HepG2 (cell line): ENCODE data around the gene LGALS14. TPM values are rescaled to one million over a fixed set of nuclear protein-coding genes. Genes with fewer than 3 reads are reported as not detected.
A peak's percentile ranks its signal among the peaks of the same experiment; 100 is the strongest.

Source experiments
- CHCHD3 ChIP-seq: sonication (generic); formaldehyde crosslinking; IDR thresholded peaks from 2 replicates; pipeline ENCODE4 v1.8.0; 2022; ENCODE audit warnings: mild to moderate bottlenecking, missing genetic modification reagents, moderate library complexity
- FOSL2 ChIP-seq: sonication (generic); formaldehyde crosslinking; IDR thresholded peaks from 2 replicates; pipeline ENCODE4 v1.4.0; 2020; ENCODE audit warnings: missing genetic modification reagents
- FOXA1 ChIP-seq, 2 experiments: fragments of 450-650 bp in 1 of 2; sonication (generic) in 1 of 2; formaldehyde crosslinking in 1 of 2; IDR thresholded peaks; 2 replicates each; pipeline versions ENCODE4 v1.4.0 to v1.6.1; 2016 to 2020; ENCODE audit warnings: missing genetic modification reagents in 1 of 2
- FOXA3 ChIP-seq: IDR thresholded peaks from 2 replicates; pipeline ENCODE4 v1.6.1; 2016; ENCODE audit warnings: missing genetic modification reagents, missing compliant biosample characterization
- GATAD2A ChIP-seq: IDR thresholded peaks from 2 replicates; pipeline ENCODE4 v1.6.1; 2016
- HMG20A ChIP-seq: IDR thresholded peaks from 2 replicates; pipeline ENCODE4 v1.6.1; 2016; ENCODE audit warnings: borderline replicate concordance
- HMGXB3 ChIP-seq: sonication (generic); formaldehyde crosslinking; IDR thresholded peaks from 2 replicates; pipeline ENCODE4 v1.4.0; 2020; ENCODE audit warnings: missing genetic modification reagents, borderline replicate concordance
- HNF4A ChIP-seq: sonication (generic); formaldehyde crosslinking; IDR thresholded peaks from 2 replicates; pipeline ENCODE4 v1.4.0; 2020; ENCODE audit warnings: missing genetic modification reagents
- IRF9 ChIP-seq: sonication (generic); formaldehyde crosslinking; IDR thresholded peaks from 2 replicates; pipeline ENCODE4 v1.8.0; 2022; ENCODE audit warnings: missing genetic modification reagents, mild to moderate bottlenecking, borderline replicate concordance
- KAT8 ChIP-seq: IDR thresholded peaks from 2 replicates; pipeline ENCODE4 v1.6.1; 2016; ENCODE audit warnings: missing genetic modification reagents, missing compliant biosample characterization
- MAFF ChIP-seq: IDR thresholded peaks from 2 replicates; pipeline ENCODE4 v1.6.1; 2011; ENCODE audit warnings: low read depth, low read length, improper control_type of control experiment
- MAFK ChIP-seq, 2 experiments: IDR thresholded peaks in 1 of 2; conservative IDR thresholded peaks in 1 of 2; 2 replicates each; pipeline ENCODE4 v1.6.1; 2011; ENCODE audit warnings: improper control_type of control experiment in 2 of 2, low read length in 2 of 2
- RFXAP ChIP-seq: sonication (generic); formaldehyde crosslinking; IDR thresholded peaks from 2 replicates; pipeline ENCODE4 v1.4.0; 2020; ENCODE audit warnings: missing genetic modification reagents, borderline replicate concordance
- STAG1 ChIP-seq: sonication (generic); formaldehyde crosslinking; IDR thresholded peaks from 2 replicates; pipeline ENCODE4 v1.4.0; 2020; ENCODE audit warnings: missing genetic modification reagents
- ZNF407 ChIP-seq: sonication (generic); formaldehyde crosslinking; IDR thresholded peaks from one replicate; pipeline ENCODE4 v1.5.1; 2020; ENCODE audit warnings: mild to moderate bottlenecking, missing genetic modification reagents; ENCODE audit errors: not compliant biosample characterization
- polyA plus RNA-seq, 8 experiments: library from polyadenylated mRNA; depleted of rRNA in 3 of 8; stranded (reverse) in 7 of 8; unstranded in 1 of 8; fragments of >200 nt; fragmentation: Illumina TruSeq in 4 of 8; extraction: Trizol in 4 of 8; gene quantifications; 2 replicates each; pipeline versions ENCODE4 v1.2.1 to v1.2.3, GENCODE V29; 2011 to 2016; ENCODE audit warnings: low read depth in 4 of 8, missing spikeins in 1 of 8, mixed read lengths in 1 of 8; ENCODE audit not compliant: insufficient read depth in 1 of 8
- total RNA-seq, 5 experiments: library from RNA; depleted of rRNA; stranded (reverse); fragments of >200 nt; fragmentation: Illumina TruSeq; extraction: Trizol; gene quantifications; 2 replicates each; pipeline ENCODE4 v1.2.3, GENCODE V29; 2016; ENCODE audit warnings: low read depth in 1 of 5

LGALS14 gene
- total and polyA plus RNA-seq, 2 of the 13 experiments (the other 11 are each of a cell fraction or from before 2014, with no cell fraction given), result not detected

DNA sequence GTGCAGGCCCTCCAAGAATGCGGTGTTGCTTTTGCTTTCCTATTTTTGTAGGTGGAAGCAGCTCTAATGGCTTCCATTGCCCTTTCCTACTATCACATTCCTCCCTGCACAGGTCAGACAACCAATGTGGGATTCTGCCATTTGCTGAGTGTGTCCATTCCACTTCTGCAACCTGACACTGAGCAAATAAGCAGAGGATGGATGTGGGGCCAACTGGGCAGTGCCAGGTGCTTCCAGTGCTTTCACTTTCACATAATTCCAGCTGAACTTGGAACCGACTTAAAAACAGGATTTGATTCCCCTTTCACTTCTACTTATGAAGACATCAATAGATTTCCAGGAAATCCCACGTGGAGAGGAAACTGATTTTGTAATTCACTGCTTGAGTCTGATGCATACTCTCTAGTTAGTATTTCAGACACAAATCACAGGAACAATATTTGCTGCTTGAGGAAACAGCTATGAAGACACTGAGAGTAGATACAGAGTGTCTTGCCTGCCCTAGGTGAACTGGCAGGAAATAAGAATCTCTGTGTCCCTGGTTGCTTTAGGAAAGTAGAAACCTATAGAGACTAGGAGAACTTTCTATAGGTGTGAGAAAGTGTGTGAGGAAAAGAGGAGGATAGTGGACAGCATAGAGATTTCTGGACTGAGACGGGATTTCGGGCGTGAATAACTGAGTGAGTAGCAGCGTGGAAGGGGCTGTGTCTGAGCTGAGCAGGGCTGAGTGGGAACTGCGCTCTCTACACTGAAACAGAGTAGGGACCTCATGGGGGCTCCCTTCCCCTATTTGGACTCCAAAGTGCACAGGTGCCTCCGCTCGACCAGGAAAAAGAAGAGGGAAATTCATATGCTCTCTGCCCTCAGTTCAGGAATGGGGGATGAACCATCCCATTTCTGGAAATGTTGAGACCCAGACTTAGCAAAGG lies 26.1 kb upstream of the LGALS14 start (continued):
- TF ChIP-seq HMGXB3 (CRISPR knock-in tag) (peak; percentile 96), FOSL2 (CRISPR knock-in tag) (0 out of 2 replicates have a peak, but pooled peaks have one; percentile 37), CHCHD3 (CRISPR knock-in tag) (no peak), KAT8 (0 out of 2 replicates have a peak, but pooled peaks have one; percentile 33), FOXA3 (CRISPR knock-in tag) (peak; percentile 91), GATAD2A (CRISPR knock-in tag) (peak; percentile 40; the same call in 1 of the 2 replicates), HMG20A (CRISPR knock-in tag) (0 out of 2 replicates have a peak, but pooled peaks have one; percentile 37), STAG1 (CRISPR knock-in tag) (peak; percentile 35; the same call in 1 of the 2 replicates), ZNF407 (CRISPR knock-in tag) (no peak), MAFK (conservative IDR thresholded peaks at IDR 0.05 in 1 of 2, IDR thresholded peaks at IDR 0.05 in 1 of 2; ENCODE audit: low read length in 2 of 2) (peak; percentile 70 to 77), IRF9 (CRISPR knock-in tag) (no peak), MAFF (peak; percentile 84), RFXAP (no peak), HNF4A (CRISPR knock-in tag) (peak; percentile 23), FOXA1 (IDR thresholded peaks at IDR 0.05) (no peak), FOXA1 (CRISPR knock-in tag; IDR thresholded peaks at IDR 0.05) (peak; percentile 89)
